ENCODE measurements around the gene CROCC. TPM values are rescaled to one million over a fixed set of nuclear protein-coding genes. Genes with fewer than 3 reads are reported as not detected.
"Not testable (repeated sequence)": the region's sequence is repeated elsewhere in the genome, so short reads cannot be mapped to it uniquely, and the experiment has no call there.

The CROCC gene
- total RNA-seq, 2 experiments from 2014 or later, result 36.3 to 54.1 TPM

DNA sequence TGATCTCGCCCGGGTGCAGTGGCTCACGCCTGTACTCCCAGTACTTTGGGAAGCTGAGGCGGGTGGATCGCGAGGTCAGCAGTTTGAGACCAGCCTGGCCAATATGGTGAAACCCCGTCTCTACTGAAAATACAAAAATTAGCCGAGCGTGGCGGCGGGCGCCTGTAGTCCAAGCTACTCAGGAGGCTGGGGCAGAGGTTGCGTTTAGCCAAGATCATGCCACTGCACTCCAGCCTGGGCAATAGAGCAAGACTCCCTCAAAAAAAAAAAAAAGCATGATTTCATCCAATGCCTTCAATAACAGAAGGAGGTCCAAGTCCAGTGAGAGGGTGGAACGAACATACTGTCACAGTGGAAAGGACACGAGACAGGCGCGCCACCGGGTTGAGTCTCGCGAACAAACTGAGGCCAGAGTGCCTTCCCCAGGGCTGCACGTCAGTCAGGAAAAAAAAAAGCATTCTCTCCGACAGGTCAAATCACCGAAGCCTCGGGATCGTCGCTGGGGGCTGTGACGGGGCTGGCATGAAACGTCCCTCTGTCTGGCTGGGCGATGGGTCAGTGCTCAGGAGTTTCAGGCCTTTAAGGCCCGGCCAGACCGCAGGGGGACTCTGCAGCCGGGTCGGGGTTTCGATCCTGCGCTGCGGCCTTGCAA lies 8.4 kb upstream of the CROCC start:
- no peak overlapping the region for H3K27ac ChIP-seq (ENCODE audit: low read depth, low read length, poor library complexity, severe bottlenecking)
- H3K36me3 ChIP-seq (ENCODE audit: insufficient read depth, low read length), result no peaks in the 10 kb centered on the region
- H3K4me3 ChIP-seq (ENCODE audit: low read depth, low read length, poor library complexity, severe bottlenecking), result peak overlapping the region; percentile 74
- no peaks in the 10 kb centered on the region for H3K79me2 ChIP-seq (ENCODE audit: insufficient read depth, low read depth, low read length)
- no peaks in the 10 kb centered on the region for H4K20me1 ChIP-seq (ENCODE audit: insufficient read depth, low read length)
- H3K9me3 ChIP-seq (ENCODE audit: low read length), result no peaks in the 10 kb centered on the region
- TF ChIP-seq, protein P1, sequence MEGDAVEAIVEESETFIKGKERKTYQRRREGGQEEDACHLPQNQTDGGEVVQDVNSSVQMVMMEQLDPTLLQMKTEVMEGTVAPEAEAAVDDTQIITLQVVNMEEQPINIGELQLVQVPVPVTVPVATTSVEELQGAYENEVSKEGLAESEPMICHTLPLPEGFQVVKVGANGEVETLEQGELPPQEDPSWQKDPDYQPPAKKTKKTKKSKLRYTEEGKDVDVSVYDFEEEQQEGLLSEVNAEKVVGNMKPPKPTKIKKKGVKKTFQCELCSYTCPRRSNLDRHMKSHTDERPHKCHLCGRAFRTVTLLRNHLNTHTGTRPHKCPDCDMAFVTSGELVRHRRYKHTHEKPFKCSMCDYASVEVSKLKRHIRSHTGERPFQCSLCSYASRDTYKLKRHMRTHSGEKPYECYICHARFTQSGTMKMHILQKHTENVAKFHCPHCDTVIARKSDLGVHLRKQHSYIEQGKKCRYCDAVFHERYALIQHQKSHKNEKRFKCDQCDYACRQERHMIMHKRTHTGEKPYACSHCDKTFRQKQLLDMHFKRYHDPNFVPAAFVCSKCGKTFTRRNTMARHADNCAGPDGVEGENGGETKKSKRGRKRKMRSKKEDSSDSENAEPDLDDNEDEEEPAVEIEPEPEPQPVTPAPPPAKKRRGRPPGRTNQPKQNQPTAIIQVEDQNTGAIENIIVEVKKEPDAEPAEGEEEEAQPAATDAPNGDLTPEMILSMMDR (conservative IDR thresholded peaks at IDR 0.05; ENCODE audit: low read length), result no peak
- TF ChIP-seq EZH2phosphoT487 (IDR thresholded peaks at IDR 0.05; ENCODE audit: borderline replicate concordance, low read depth, low read length), result no peak
- CTCF ChIA-PET (ENCODE audit: unreplicated experiment), result no interaction called here
- no TSS peak for BruUV-seq (replicated peaks)
- DNase-seq (ENCODE audit: low spot score), result no peak
- H2AFZ ChIP-seq (ENCODE audit: low read length), result peak overlapping the region; percentile 70; the same call in 1 of the 2 replicates
- peak overlapping the region; percentile 87 for H3K4me2 ChIP-seq (ENCODE audit: low read length)
- intact Hi-C loops (cut with micrococcal nuclease; ENCODE audit: unreplicated experiment), result loop anchor here (5.0 kb wide), 1 partner anchor 134 kb away; no protein-coding TSS in a partner anchor
- no peaks in the 10 kb centered on the region for H3K9me2 ChIP-seq (ENCODE audit: insufficient read depth, low read length)
- H3K4me1 ChIP-seq (ENCODE audit: insufficient read depth, low read length, poor library complexity, severe bottlenecking), result peaks cover 11% of the 10 kb centered on the region
- POLR2A ChIA-PET, result interaction anchor here (0.7 kb wide), 1 partner anchor 9 kb away, joined by 3 read pairs; no protein-coding TSS in a partner anchor

DNA sequence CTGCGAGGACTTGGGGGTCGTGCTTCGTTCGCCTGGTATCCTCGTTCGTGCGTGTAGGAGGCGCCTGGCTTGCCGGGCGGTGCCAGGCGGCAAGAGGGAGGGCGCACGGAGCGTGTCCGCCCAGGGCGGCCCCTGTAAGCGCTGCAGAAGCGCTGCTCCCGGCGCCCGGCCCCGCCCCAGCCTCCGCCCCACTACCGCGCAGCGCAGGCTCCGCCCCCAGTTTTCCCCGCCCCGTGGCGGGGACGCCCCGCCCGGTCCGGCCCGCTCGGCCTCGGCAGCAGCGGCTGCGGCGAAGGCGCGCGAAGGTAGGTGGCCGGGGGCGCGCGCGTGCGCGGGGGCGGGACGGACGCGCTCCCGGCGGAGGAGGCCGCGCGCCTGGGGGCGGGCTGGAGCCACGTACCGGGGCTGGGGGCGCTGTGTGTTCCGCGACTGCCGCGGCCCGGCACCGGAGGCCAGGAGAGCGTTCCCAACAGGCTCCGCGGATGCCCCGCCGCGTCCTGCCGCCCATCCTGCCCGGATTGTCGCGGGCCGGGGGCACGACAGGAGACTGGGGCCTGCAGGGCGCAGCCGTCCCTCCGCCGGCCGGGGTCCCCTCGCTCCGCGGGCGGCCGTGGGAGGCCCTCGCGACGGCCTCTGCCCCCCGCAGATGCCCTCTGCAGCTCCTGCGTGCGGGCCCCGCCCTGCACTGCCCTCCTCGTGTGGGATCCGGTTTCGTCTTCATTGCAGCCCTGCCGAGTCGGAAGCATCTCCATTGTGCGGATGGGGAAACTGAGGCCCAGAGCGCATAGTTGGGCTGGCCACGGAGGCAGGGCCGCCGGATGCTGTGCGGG lies 7.7 kb upstream of the CROCC start:
- POLR2A ChIA-PET, result no interaction called here
- Histone ChIP-seq H3K79me2 (ENCODE audit: insufficient read depth, low read depth, low read length) (no peaks in the 10 kb centered on the region), H3K27ac (ENCODE audit: low read depth, low read length, poor library complexity, severe bottlenecking) (no peak overlapping the region), H3K9me3 (ENCODE audit: low read length) (no peaks in the 10 kb centered on the region), H3K4me3 (ENCODE audit: low read depth, low read length, poor library complexity, severe bottlenecking) (peak overlapping the region; percentile 74), H2AFZ (ENCODE audit: low read length) (peak overlapping the region; percentile 70), H3K4me2 (ENCODE audit: low read length) (peak overlapping the region; percentile 87), H3K36me3 (ENCODE audit: insufficient read depth, low read length) (no peaks in the 10 kb centered on the region), H3K9me2 (ENCODE audit: insufficient read depth, low read length) (no peaks in the 10 kb centered on the region), H4K20me1 (ENCODE audit: insufficient read depth, low read length) (no peaks in the 10 kb centered on the region), H3K4me1 (ENCODE audit: insufficient read depth, low read length, poor library complexity, severe bottlenecking) (peaks cover 11% of the 10 kb centered on the region)
- no peak for TF ChIP-seq EZH2phosphoT487 (IDR thresholded peaks at IDR 0.05; ENCODE audit: borderline replicate concordance, low read depth, low read length)
- TF ChIP-seq, protein P1 (conservative IDR thresholded peaks at IDR 0.05; ENCODE audit: low read length), result 0 out of 2 replicates have a peak, but pooled peaks have one; percentile 22
- peak; percentile 93 for DNase-seq (ENCODE audit: low spot score)
- intact Hi-C loops (cut with micrococcal nuclease; ENCODE audit: unreplicated experiment), result loop anchor here (5.0 kb wide), 1 partner anchor 133 kb away; no protein-coding TSS in a partner anchor
- no TSS peak for BruUV-seq (replicated peaks)
- CTCF ChIA-PET (ENCODE audit: unreplicated experiment), result no interaction called here

DNA sequence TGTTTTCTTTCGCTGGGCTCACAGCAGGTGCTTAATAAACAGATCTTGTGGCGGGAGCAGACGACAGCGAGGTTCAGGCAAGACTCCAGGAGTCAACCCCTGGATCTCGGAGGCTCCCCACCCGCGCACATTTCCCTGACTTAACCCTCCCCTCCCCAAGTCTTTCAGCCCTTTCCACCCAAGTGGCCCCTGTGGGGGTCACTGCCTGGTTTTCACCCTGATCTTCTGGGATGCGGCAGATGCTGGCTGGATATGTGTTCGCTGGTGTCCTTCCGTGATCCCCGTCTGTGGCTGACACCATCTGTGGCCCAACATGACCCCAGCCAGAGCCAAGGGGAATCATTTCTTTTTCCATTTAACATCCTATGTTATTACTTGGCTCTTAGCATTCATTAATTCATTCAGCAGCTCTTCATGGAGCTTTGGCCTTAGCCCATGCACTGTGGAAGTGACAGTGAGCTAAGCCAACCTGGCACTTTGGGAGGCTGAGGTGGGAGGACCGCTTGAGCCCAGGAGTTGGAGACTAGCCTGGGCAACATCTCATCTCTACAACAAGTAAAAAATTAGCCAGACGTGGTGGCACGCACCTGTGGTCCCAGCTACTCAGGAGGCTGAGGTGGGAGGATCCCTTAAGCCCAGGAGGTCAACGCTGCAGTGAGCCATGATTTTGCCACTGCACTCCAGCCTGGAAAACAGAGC lies 6.7 kb upstream of the CROCC start:
- DNase-seq (ENCODE audit: low spot score); H3K27ac ChIP-seq (ENCODE audit: low read depth, low read length, poor library complexity, severe bottlenecking); H2AFZ ChIP-seq (ENCODE audit: low read length); H3K79me2 ChIP-seq (ENCODE audit: insufficient read depth, low read depth, low read length); H3K9me2 ChIP-seq (ENCODE audit: insufficient read depth, low read length); BruUV-seq (replicated peaks); H3K9me3 ChIP-seq (ENCODE audit: low read length); CTCF ChIA-PET (ENCODE audit: unreplicated experiment); H3K36me3 ChIP-seq (ENCODE audit: insufficient read depth, low read length); H4K20me1 ChIP-seq (ENCODE audit: insufficient read depth, low read length): not testable (repeated sequence)
- intact Hi-C loops (cut with micrococcal nuclease; ENCODE audit: unreplicated experiment), result loop anchor here (5.0 kb wide), 1 partner anchor 132 kb away; no protein-coding TSS in a partner anchor
- Histone ChIP-seq H3K4me3 (ENCODE audit: low read depth, low read length, poor library complexity, severe bottlenecking) (peak overlapping the region; percentile 74), H3K4me2 (ENCODE audit: low read length) (peak overlapping the region; percentile 87; the same call in 1 of the 2 replicates), H3K4me1 (ENCODE audit: insufficient read depth, low read length, poor library complexity, severe bottlenecking) (peaks cover 11% of the 10 kb centered on the region)
- POLR2A ChIA-PET, result interaction anchor here (0.6 to 1.1 kb wide), 3 partner anchors 8 to 19 kb away, joined by 3 to 4 read pairs (median 3); no protein-coding TSS in a partner anchor
